GM23248 (cell line): Measurements from ENCODE around the gene GOLGA6L24.
"Not testable (repeated sequence)": the region's sequence is repeated elsewhere in the genome, so short reads cannot be mapped to it uniquely, and the experiment has no call there.

Experiments
- EZH2 ChIP-seq: fragments of 200-600 bp; sonication (generic); IDR thresholded peaks from 2 replicates; pipeline ENCODE4 v1.6.1; 2018; ENCODE audit warnings: antibody characterized with exemption, mild to moderate bottlenecking; ENCODE audit not compliant: insufficient read depth, poor library complexity, severe bottlenecking
- EZH2phosphoT487 ChIP-seq: fragments of 200-600 bp; sonication (generic); IDR thresholded peaks from 2 replicates; pipeline ENCODE4 v1.6.1; 2018; ENCODE audit warnings: antibody characterized with exemption, moderate library complexity, mild to moderate bottlenecking, low read depth; ENCODE audit not compliant: insufficient read depth

DNA sequence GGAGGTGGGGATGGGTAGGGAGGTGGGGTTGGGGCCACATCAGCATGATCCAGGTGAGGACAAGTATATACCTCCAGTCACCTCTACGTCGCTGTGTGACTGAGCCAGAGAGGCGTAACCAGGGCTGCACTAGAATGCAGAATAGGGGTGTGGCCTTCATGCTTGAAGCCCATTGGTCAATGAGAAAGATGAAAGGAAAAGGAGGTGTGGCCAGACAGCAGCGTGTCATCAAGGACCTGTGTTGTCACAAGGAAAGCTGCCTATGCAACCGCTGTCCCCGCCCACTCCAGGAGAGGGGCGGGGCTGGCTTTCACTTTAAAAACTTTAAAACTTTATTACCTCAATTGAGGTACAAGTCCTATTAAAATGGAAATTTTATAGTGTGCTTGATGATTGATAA is at the start of gene GOLGA6L24:
- TF ChIP-seq EZH2, EZH2phosphoT487: not testable (repeated sequence)
